Left forelimb (tissue), 1 donor: Measurements from ENCODE around the gene SLC29A1.

Experiments used
- DNase-seq: peaks from one replicate; pipeline ENCODE4 v3.0.0-alpha.2; 2018; ENCODE audit warnings: low spot score

The SLC29A1 gene

GRCh38 chr6:44268095-44268628, 44.8 kb downstream of the SLC29A1 start:
- DNase-seq, result peak; percentile 78

GRCh38 chr6:44269178-44269920, 46.0 kb downstream of the SLC29A1 start:
- DNase-seq, result no peak

- DNase-seq, result no peak
Measured at GRCh38 chr6:44269921-44270525, 46.6 kb downstream of the SLC29A1 start, which contains the start of gene TMEM151B. TSS of gene TMEM151B (plus strand) at chr6:44270450. CDS start at chr6:44270743, 293 bp downstream.

GRCh38 chr6:44270526-44271405, 47.4 kb downstream of the SLC29A1 start:
- no peak for DNase-seq

GRCh38 chr6:44271406-44271723, 48.0 kb downstream of the SLC29A1 start:
- DNase-seq, result no peak

- no peak for DNase-seq
Measured at GRCh38 chr6:44271914-44272313, 48.5 kb downstream of the SLC29A1 start.

- no peak for DNase-seq
Measured at GRCh38 chr6:44272529-44272928, 49.1 kb downstream of the SLC29A1 start.

GRCh38 chr6:44272999-44273566, 49.7 kb downstream of the SLC29A1 start:
- DNase-seq, result no peak

- no peak for DNase-seq
Measured at GRCh38 chr6:44273617-44274016, 50.2 kb downstream of the SLC29A1 start.

- DNase-seq, result no peak
Measured at GRCh38 chr6:44275271-44275748, 51.9 kb downstream of the SLC29A1 start.

- no peak for DNase-seq
Measured at GRCh38 chr6:44275749-44276648, 52.6 kb downstream of the SLC29A1 start.

GRCh38 chr6:44276667-44277640, 53.6 kb downstream of the SLC29A1 start:
- no peak for DNase-seq

GRCh38 chr6:44277763-44278162, 54.4 kb downstream of the SLC29A1 start:
- DNase-seq, result no peak

- DNase-seq, result no peak
Measured at GRCh38 chr6:44278315-44278714, 54.9 kb downstream of the SLC29A1 start.

- no peak for DNase-seq
Measured at GRCh38 chr6:44278774-44279697, 55.6 kb downstream of the SLC29A1 start.
